Epithelial cell of proximal tubule (primary cell): ENCODE data around the gene LIMS2. TPM values are rescaled to one million over a fixed set of nuclear protein-coding genes. Genes with fewer than 3 reads are reported as not detected.

ENCODE experiments used
- DNase-seq: peaks from one replicate; pipeline ENCODE4 v3.0.0-alpha.2; 2011; ENCODE audit warnings: low read depth
- H3K4me3 ChIP-seq: 2 replicates; pipeline ENCODE4 v1.5.1; 2011; ENCODE audit warnings: low read depth, mild to moderate bottlenecking, low read length
- total RNA-seq: library from RNA; depleted of rRNA; stranded (reverse); fragments of >200 nt; gene quantifications from 2 replicates; pipeline ENCODE4 v1.2.3, GENCODE V29; 2015
- TF ChIP-seq, protein P1 (sequence below): conservative IDR thresholded peaks from 2 replicates; pipeline ENCODE4 v1.5.1; 2012; ENCODE audit warnings: low read depth, mild to moderate bottlenecking, low read length

Gene LIMS2
- total RNA-seq, 1 donor from 2014 or later = 1.2 TPM

DNA sequence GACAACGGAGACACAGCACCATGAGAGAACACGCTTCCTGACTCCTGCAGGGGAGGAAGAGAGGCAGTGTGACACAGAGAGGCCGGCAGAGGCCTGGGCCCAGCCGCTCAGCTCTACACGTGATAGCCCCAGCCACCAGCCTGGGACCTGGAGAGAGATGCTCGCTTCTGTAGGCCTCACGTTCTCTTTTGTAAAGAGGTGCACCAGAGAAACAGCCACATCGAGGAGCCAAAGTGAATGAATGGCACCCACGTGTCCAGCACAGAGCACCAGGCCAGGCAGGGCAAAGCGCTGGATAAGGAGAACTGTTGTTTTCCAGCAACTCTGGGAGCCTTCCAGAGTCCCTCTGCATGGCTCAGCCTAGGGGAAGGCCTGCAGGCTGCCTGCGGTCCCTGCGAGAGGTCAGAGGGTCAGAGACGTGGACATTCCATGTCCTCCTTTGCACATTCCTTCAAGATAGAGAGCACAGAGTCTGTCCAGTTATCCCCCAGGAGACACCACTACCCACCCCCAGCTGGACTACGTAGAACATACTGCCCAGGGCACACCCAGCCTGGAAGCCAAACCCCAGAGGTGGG lies 14.2 kb downstream of the LIMS2 start:
- H3K4me3 ChIP-seq = no peak overlapping the region
- DNase-seq = no peak
- TF ChIP-seq, protein P1, sequence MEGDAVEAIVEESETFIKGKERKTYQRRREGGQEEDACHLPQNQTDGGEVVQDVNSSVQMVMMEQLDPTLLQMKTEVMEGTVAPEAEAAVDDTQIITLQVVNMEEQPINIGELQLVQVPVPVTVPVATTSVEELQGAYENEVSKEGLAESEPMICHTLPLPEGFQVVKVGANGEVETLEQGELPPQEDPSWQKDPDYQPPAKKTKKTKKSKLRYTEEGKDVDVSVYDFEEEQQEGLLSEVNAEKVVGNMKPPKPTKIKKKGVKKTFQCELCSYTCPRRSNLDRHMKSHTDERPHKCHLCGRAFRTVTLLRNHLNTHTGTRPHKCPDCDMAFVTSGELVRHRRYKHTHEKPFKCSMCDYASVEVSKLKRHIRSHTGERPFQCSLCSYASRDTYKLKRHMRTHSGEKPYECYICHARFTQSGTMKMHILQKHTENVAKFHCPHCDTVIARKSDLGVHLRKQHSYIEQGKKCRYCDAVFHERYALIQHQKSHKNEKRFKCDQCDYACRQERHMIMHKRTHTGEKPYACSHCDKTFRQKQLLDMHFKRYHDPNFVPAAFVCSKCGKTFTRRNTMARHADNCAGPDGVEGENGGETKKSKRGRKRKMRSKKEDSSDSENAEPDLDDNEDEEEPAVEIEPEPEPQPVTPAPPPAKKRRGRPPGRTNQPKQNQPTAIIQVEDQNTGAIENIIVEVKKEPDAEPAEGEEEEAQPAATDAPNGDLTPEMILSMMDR = no peak

DNA sequence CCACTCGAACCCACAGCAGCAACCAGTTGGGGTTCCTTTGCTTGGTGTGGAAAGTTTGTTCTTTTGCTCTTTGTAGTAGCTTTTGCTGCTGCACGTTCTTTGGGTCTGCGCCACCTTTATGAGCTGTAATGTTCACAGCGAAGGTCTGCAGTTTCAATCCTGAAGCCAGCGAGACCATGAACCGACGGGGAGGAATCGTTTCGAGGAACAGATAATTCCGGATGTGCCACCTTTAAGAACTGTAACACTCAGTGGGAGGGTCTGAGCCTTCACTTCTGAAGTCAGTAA lies 15.1 kb downstream of the LIMS2 start:
- TF ChIP-seq, protein P1 = no peak
- H3K4me3 ChIP-seq = no peak overlapping the region
- no peak for DNase-seq

DNA sequence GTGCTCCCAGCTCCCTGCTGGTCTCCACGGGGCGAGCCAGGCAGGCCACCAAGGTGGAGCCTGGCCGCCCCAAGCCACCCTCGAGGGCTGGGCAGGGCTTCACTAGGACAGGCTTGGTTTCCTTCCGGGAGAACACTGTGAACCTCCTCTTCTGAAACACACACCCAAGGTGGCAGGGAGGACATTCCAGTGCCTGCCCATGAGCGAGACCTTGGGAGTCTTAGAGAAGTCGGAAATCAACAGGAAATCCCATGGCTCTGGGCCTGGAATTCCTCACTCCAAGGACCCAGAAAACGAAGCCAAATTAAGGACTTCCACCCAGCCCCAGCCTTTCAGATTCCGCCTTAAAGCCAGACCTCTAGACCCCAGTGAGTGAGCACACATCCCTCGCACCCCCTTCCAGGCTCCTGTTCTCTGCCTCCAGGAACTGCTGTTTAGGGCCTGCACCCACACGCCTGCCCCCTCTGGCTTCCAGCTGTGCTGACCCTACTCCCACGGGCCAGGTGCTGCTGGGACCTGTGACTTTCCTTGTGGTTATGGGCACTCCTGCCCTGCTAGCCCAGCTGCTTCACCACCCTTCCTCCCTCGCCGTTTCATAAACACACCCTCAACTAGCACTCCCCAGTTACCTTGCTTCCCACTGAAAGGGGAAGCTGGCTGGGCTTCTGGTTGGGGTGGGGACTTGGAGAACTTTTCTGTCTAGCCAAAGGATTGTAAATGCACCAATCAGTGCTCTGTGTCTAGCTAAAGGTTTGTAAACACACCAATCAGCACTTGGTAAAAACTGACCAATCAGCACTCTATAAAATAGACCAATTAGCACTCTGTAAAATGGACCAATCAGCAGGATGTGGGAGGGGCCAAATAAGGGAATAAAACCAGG lies 15.7 kb downstream of the LIMS2 start:
- DNase-seq = no peak
- TF ChIP-seq, protein P1 = no peak
- no peak overlapping the region for H3K4me3 ChIP-seq

DNA sequence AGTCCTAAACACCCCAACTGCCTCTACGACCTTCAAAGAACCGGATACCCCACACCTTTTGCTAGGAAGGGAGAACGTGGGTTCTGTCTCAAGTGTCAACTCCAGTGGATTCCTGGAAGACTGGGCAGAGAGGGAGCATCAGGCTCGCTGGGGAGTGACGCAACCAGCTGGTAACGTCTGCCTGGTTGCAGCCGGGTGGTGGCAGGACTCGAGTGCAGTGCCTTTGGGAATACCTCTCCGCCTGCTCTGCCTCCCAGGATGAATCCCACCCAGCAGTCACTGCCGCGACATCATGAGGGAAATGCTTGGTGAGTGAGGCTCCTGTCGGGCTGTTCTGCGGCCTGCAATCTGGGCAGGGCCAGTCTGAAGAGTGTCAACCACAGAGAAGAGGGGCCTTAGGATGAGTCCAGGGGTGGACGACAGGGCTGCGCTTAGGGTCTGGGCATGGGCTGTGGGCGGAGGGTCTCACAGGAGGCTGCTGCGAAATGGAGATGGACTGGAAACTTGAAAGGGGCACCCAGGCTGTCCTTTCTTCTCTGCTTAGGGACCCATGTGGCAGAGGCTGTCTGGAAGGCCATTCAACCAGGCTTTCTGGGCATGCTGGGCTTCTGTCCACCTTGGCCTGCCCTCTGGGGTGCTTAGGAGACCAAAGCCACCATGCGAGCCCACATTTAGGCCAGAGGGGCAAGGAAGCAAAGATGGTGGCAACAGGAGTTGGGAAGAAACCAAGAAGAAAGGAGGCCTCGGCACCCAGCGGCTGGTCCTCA lies 16.5 kb downstream of the LIMS2 start:
- no peak for DNase-seq
- no peak overlapping the region for H3K4me3 ChIP-seq
- TF ChIP-seq, protein P1 = no peak

DNA sequence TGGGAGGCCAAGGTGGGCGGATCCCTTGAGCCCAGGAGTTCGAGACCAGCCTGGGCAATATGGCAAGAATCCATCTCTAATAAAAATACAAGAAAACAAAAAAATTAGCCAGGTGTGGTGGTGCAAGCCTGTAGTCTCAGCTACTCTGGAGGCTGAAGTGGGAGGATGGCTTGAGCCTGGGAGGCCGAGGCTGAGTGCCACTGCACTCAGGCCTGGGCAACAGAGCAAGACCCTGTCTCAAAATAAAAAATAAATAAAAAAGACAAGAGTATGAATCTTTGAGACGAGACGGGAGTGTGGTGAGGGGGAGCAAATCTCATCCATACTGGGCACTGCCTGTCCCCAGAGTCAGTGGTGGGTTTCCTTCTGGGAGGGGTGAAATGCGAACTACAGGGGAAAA lies 17.2 kb downstream of the LIMS2 start:
- TF ChIP-seq, protein P1 = no peak
- H3K4me3 ChIP-seq = no peak overlapping the region
- no peak for DNase-seq

DNA sequence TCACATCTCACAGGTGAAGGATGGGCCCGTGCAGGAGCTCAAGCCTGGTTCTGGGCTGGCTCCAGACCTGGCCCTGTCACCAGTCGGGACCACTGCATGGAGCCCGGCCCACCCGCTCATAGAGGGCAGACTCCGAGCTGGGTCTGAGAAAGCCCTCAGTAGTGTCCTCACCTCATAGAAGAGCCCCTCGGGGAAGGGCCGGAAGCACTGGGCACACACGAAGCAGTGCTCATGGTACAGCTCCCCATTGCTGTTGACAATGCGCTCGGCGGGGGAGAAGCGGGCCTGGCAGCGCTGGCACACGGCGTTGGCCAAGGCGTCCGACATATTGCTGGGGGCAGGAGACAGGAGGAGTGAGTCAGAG lies 18.1 kb downstream of the LIMS2 start:
- TF ChIP-seq, protein P1 = no peak
- no peak for DNase-seq
- H3K4me3 ChIP-seq = no peak overlapping the region
